Central memory CD4-positive, alpha-beta T cell (primary cell): ENCODE measurements around the gene NCEH1.
A peak's percentile ranks its signal among the peaks of the same experiment; 100 is the strongest.
"Not testable (repeated sequence)": the region's sequence is repeated elsewhere in the genome, so short reads cannot be mapped to it uniquely, and the experiment has no call there.

Experiments used
- DNase-seq: peaks from one replicate; pipeline ENCODE4 v3.0.0; 2022

NCEH1 gene

GRCh38 chr3:172675441-172676193 lies 35.2 kb downstream of the NCEH1 start:
- peak; percentile 31 for DNase-seq

GRCh38 chr3:172673210-172673679 lies 37.6 kb downstream of the NCEH1 start:
- peak; percentile 38 for DNase-seq

GRCh38 chr3:172669021-172669420 lies 41.8 kb downstream of the NCEH1 start:
- DNase-seq = no peak

- peak; percentile 71 for DNase-seq
These were observed 43.8 kb downstream of the NCEH1 start for GRCh38 chr3:172666873-172667694.

- DNase-seq = no peak
These were observed 44.5 kb downstream of the NCEH1 start for GRCh38 chr3:172666181-172666872.

- DNase-seq = peak; percentile 17
These were observed 45.4 kb downstream of the NCEH1 start for GRCh38 chr3:172665510-172665909.

- DNase-seq = not testable (repeated sequence)
These were observed 50.4 kb downstream of the NCEH1 start for GRCh38 chr3:172660421-172660820.

GRCh38 chr3:172659246-172660002 lies 51.4 kb downstream of the NCEH1 start:
- DNase-seq = no peak

- DNase-seq = no peak
These were observed 52.3 kb downstream of the NCEH1 start for GRCh38 chr3:172658344-172659245.

- no peak for DNase-seq
These were observed 54.3 kb downstream of the NCEH1 start for GRCh38 chr3:172656602-172657001.

- no peak for DNase-seq
These were observed 55.5 kb downstream of the NCEH1 start for GRCh38 chr3:172655388-172655787.

- DNase-seq = no peak
These were observed 56.4 kb downstream of the NCEH1 start for GRCh38 chr3:172654470-172654869.

GRCh38 chr3:172653004-172653572 lies 57.8 kb downstream of the NCEH1 start:
- DNase-seq = no peak

- no peak for DNase-seq
These were observed 58.8 kb downstream of the NCEH1 start for GRCh38 chr3:172651936-172652625.

- DNase-seq = no peak
These were observed 60.9 kb downstream of the NCEH1 start for GRCh38 chr3:172649987-172650386.

GRCh38 chr3:172648747-172649146 lies 62.1 kb downstream of the NCEH1 start:
- DNase-seq = no peak

GRCh38 chr3:172647823-172648222 lies 63.0 kb downstream of the NCEH1 start:
- no peak for DNase-seq

GRCh38 chr3:172647080-172647479 lies 63.8 kb downstream of the NCEH1 start:
- no peak for DNase-seq

GRCh38 chr3:172646439-172647015 lies 64.3 kb downstream of the NCEH1 start:
- DNase-seq = no peak

- no peak for DNase-seq
These were observed 66.6 kb downstream of the NCEH1 start for GRCh38 chr3:172644258-172644657.
